Liver (tissue), 9 donors: Measurements from ENCODE around the gene PTPN9. TPM values are rescaled to one million over a fixed set of nuclear protein-coding genes. Genes with fewer than 3 reads are reported as not detected.
"Not testable (repeated sequence)": the region's sequence is repeated elsewhere in the genome, so short reads cannot be mapped to it uniquely, and the experiment has no call there.

Experiments used
- DNase-seq: peaks from one replicate; pipeline ENCODE4 v3.0.0-alpha.2; 2017; ENCODE audit warnings: low spot score
- H3K27ac ChIP-seq, 2 donors: one replicate each; pipeline ENCODE4 v1.7.0; 2013; ENCODE audit warnings: inconsistent platforms in 2 of 2, low read length in 2 of 2, control low read depth in 1 of 2, low read depth in 1 of 2, mild to moderate bottlenecking in 1 of 2
- H3K27me3 ChIP-seq, 4 donors: one replicate each; pipeline versions ENCODE4 v1.6.1 to v1.7.0; 2013; ENCODE audit warnings: low read length in 3 of 4, inconsistent platforms in 1 of 4, mild to moderate bottlenecking in 1 of 4, moderate library complexity in 1 of 4; ENCODE audit not compliant: control insufficient read depth in 4 of 4, insufficient read depth in 4 of 4
- H3K36me3 ChIP-seq, 4 donors: one replicate each; pipeline versions ENCODE4 v1.6.1 to v1.7.0; 2013; ENCODE audit warnings: low read length in 3 of 4, mild to moderate bottlenecking in 3 of 4, low read depth in 1 of 4, moderate library complexity in 1 of 4; ENCODE audit not compliant: control insufficient read depth in 4 of 4, insufficient read depth in 3 of 4
- H3K4me1 ChIP-seq, 4 donors: one replicate each; pipeline versions ENCODE4 v1.6.1 to v1.7.0; 2013; ENCODE audit warnings: low read length in 3 of 4, mild to moderate bottlenecking in 3 of 4, moderate library complexity in 1 of 4; ENCODE audit not compliant: control insufficient read depth in 4 of 4, insufficient read depth in 4 of 4
- H3K4me3 ChIP-seq, 3 donors: one replicate each; pipeline versions ENCODE4 v1.6.1 to v1.7.0; 2013; ENCODE audit warnings: low read length in 3 of 3, control low read depth in 1 of 3, low read depth in 1 of 3, mild to moderate bottlenecking in 1 of 3
- H3K9ac ChIP-seq, 2 donors: one replicate each; pipeline ENCODE4 v1.7.0; 2013; ENCODE audit warnings: low read length in 2 of 2, mild to moderate bottlenecking in 2 of 2, moderate library complexity in 2 of 2, control low read depth in 1 of 2, low read depth in 1 of 2
- H3K9me3 ChIP-seq, 4 donors: one replicate each; pipeline versions ENCODE4 v1.6.1 to v1.7.0; 2013; ENCODE audit warnings: low read length in 3 of 4; ENCODE audit not compliant: control insufficient read depth in 4 of 4
- CTCF ChIP-seq: fragments of 150-350 bp; IDR thresholded peaks from 2 replicates; pipeline ENCODE4 v1.5.1; 2017; ENCODE audit warnings: improper control_type of control experiment, low read depth, low read length; ENCODE audit not compliant: missing input control
- FOXA1 ChIP-seq: IDR thresholded peaks from 2 replicates; pipeline ENCODE4 v1.6.1; 2016; ENCODE audit warnings: antibody characterized with exemption
- FOXA2 ChIP-seq: IDR thresholded peaks from 2 replicates; pipeline ENCODE4 v1.6.1; 2016; ENCODE audit warnings: antibody characterized with exemption
- GABPA ChIP-seq, 2 donors: IDR thresholded peaks in 1 of 2; conservative IDR thresholded peaks in 1 of 2; 2 replicates each; pipeline ENCODE4 v1.6.1; 2016; ENCODE audit warnings: antibody characterized with exemption in 2 of 2, mild to moderate bottlenecking in 1 of 2, moderate library complexity in 1 of 2
- HNF4A ChIP-seq, 2 donors: conservative IDR thresholded peaks; 2 replicates each; pipeline ENCODE4 v1.6.1; 2016; ENCODE audit warnings: antibody characterized with exemption in 2 of 2, mild to moderate bottlenecking in 2 of 2
- HNF4G ChIP-seq: IDR thresholded peaks from 2 replicates; pipeline ENCODE4 v1.6.1; 2016; ENCODE audit warnings: antibody characterized with exemption
- JUND ChIP-seq, 2 donors: IDR thresholded peaks; 2 replicates each; pipeline ENCODE4 v1.6.1; 2016; ENCODE audit warnings: antibody characterized with exemption in 2 of 2
- MAX ChIP-seq: IDR thresholded peaks from 2 replicates; pipeline ENCODE4 v1.6.1; 2016; ENCODE audit warnings: antibody characterized with exemption
- NR2F2 ChIP-seq: IDR thresholded peaks from 2 replicates; pipeline ENCODE4 v1.6.1; 2016; ENCODE audit warnings: antibody characterized with exemption
- RAD21 ChIP-seq, 2 donors: IDR thresholded peaks; 2 replicates each; pipeline ENCODE4 v1.6.1; 2016; ENCODE audit warnings: antibody characterized with exemption in 2 of 2, mild to moderate bottlenecking in 2 of 2
- RXRA ChIP-seq, 2 donors: IDR thresholded peaks; 2 replicates each; pipeline ENCODE4 v1.6.1; 2017 to 2018; ENCODE audit warnings: antibody characterized with exemption in 2 of 2, mild to moderate bottlenecking in 1 of 2
- SP1 ChIP-seq: IDR thresholded peaks from 2 replicates; pipeline ENCODE4 v1.6.1; 2018; ENCODE audit warnings: antibody characterized with exemption, mild to moderate bottlenecking
- TAF1 ChIP-seq: conservative IDR thresholded peaks from 2 replicates; pipeline ENCODE4 v1.6.1; 2016; ENCODE audit warnings: antibody characterized with exemption, mild to moderate bottlenecking
- YY1 ChIP-seq: IDR thresholded peaks from 2 replicates; pipeline ENCODE4 v1.6.1; 2016; ENCODE audit warnings: antibody characterized with exemption, mild to moderate bottlenecking
- WGBS: extraction: QIAGEN DNeasy Blood & Tissue Kit; methylation state at CpG from one replicate; pipeline ENCODE4 v1.1.7; 2013; 5-methylcytosine and 5-hydroxymethylcytosine counted together
- polyA plus RNA-seq, 2 donors: library from polyadenylated mRNA; stranded (reverse) in 1 of 2; unstranded in 1 of 2; fragments of 200-250 nt in 1 of 2; fragments of >200 nt in 1 of 2; fragmentation: Nextera tagmentation in 1 of 2; extraction: Ambion mirVana in 1 of 2; gene quantifications; one replicate each; pipeline versions ENCODE4 v1.2.1 to v1.2.3, GENCODE V29; 2013 to 2015
- total RNA-seq, 2 donors: library from RNA; depleted of rRNA; stranded (reverse); fragments of >200 nt; gene quantifications; one replicate each; pipeline ENCODE4 v1.2.3, GENCODE V29; 2014
- TF ChIP-seq, protein P1 (sequence below): IDR thresholded peaks from 2 replicates; pipeline ENCODE4 v1.6.1; 2016; ENCODE audit warnings: antibody characterized with exemption
- TF ChIP-seq, protein P2 (sequence below): IDR thresholded peaks from 2 replicates; pipeline ENCODE4 v1.6.1; 2016; ENCODE audit warnings: antibody characterized with exemption
- donor health status: healthy.
- donor health status: healthy.
- donor health status: healthy.
- donor health status: healthy.
- donor health status: healthy.

Gene PTPN9
- total and polyA plus RNA-seq, 4 donors: 5.4 to 14.1 (median 7.5) TPM

GRCh38 chr15:75545064-75545463 is 34.1 kb downstream of the PTPN9 start (continued):
- TF ChIP-seq FOXA2 (no peak), FOXA1 (no peak), YY1 (no peak)

GRCh38 chr15:75544359-75544758 is 34.8 kb downstream of the PTPN9 start:
- Histone ChIP-seq H3K27ac (no peak overlapping the region), H3K9me3 (no peaks in the 10 kb centered on the region), H3K4me3 (no peak overlapping the region), H3K27me3 (no peaks in the 10 kb centered on the region), H3K4me1 (peaks cover 1 to 11% (median 8%) of the 10 kb centered on the region in 4 donors), H3K36me3 (no peaks in the 10 kb centered on the region), H3K9ac (no peak overlapping the region)
- TF ChIP-seq HNF4A (conservative IDR thresholded peaks at IDR 0.05): no peak
- TF ChIP-seq HNF4G: no peak
- TF ChIP-seq FOXA2: no peak
- no peak for TF ChIP-seq NR2F2
- TF ChIP-seq TAF1: no peak
- TF ChIP-seq, protein P1, sequence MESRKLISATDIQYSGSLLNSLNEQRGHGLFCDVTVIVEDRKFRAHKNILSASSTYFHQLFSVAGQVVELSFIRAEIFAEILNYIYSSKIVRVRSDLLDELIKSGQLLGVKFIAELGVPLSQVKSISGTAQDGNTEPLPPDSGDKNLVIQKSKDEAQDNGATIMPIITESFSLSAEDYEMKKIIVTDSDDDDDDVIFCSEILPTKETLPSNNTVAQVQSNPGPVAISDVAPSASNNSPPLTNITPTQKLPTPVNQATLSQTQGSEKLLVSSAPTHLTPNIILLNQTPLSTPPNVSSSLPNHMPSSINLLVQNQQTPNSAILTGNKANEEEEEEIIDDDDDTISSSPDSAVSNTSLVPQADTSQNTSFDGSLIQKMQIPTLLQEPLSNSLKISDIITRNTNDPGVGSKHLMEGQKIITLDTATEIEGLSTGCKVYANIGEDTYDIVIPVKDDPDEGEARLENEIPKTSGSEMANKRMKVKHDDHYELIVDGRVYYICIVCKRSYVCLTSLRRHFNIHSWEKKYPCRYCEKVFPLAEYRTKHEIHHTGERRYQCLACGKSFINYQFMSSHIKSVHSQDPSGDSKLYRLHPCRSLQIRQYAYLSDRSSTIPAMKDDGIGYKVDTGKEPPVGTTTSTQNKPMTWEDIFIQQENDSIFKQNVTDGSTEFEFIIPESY: no peak
- no peak for TF ChIP-seq RXRA (IDR thresholded peaks at IDR 0.05)
- TF ChIP-seq, protein P2, sequence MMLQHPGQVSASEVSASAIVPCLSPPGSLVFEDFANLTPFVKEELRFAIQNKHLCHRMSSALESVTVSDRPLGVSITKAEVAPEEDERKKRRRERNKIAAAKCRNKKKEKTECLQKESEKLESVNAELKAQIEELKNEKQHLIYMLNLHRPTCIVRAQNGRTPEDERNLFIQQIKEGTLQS: no peak
- no peak for DNase-seq
- 85% methylated on average over 2 of the region's 2 CpGs for WGBS

GRCh38 chr15:75542949-75543545 is 36.1 kb downstream of the PTPN9 start:
- TF ChIP-seq HNF4A (conservative IDR thresholded peaks at IDR 0.05): peak; percentile 43
- H3K36me3 ChIP-seq, H3K9ac ChIP-seq, H3K9me3 ChIP-seq, DNase-seq, H3K27me3 ChIP-seq, H3K4me3 ChIP-seq: not testable (repeated sequence)
- Histone ChIP-seq H3K4me1 (peaks cover 1 to 11% (median 8%) of the 10 kb centered on the region in 4 donors), H3K27ac (peak overlapping the region in 1 of 2 donors; percentile 28)
- 78% methylated on average over 6 of the region's 6 CpGs for WGBS

GRCh38 chr15:75542386-75542797 is 36.7 kb downstream of the PTPN9 start:
- Histone ChIP-seq H3K9ac (no peak overlapping the region), H3K9me3 (no peaks in the 10 kb centered on the region), H3K4me3 (no peak overlapping the region), H3K27me3 (no peaks in the 10 kb centered on the region), H3K27ac (no peak overlapping the region), H3K4me1 (peaks cover 1 to 11% (median 8%) of the 10 kb centered on the region in 4 donors), H3K36me3 (no peaks in the 10 kb centered on the region)
- WGBS: 78% methylated on average over 2 of the region's 2 CpGs
- peak; percentile 37 for DNase-seq
- TF ChIP-seq RXRA (IDR thresholded peaks at IDR 0.05): no peak
- TF ChIP-seq SP1: no peak
- no peak for TF ChIP-seq YY1
- no peak for TF ChIP-seq FOXA1
- TF ChIP-seq, protein P1: no peak
- TF ChIP-seq FOXA2: no peak
- no peak for TF ChIP-seq HNF4A (conservative IDR thresholded peaks at IDR 0.05)
- TF ChIP-seq MAX: no peak
- no peak for TF ChIP-seq HNF4G
- no peak for TF ChIP-seq TAF1
- TF ChIP-seq CTCF: no peak
- TF ChIP-seq NR2F2: no peak
- TF ChIP-seq JUND (IDR thresholded peaks at IDR 0.05): no peak
- TF ChIP-seq GABPA (IDR thresholded peaks at IDR 0.05 in 1 of 2, conservative IDR thresholded peaks at IDR 0.05 in 1 of 2): no peak
- TF ChIP-seq RAD21 (IDR thresholded peaks at IDR 0.05): no peak
